SK-N-DZ (cell line): ENCODE data around the gene B3GNT5.

Source experiments
- DNase-seq: peaks from one replicate; pipeline ENCODE4 v3.0.0-alpha.2; 2015; ENCODE audit warnings: low spot score
- small RNA-seq, 2 experiments: library from RNA; depleted of rRNA; stranded (forward); fragments of <200 nt; gene quantifications; one replicate each; pipeline ENCODE3, GENCODE V24; 2014

The B3GNT5 gene

DNA sequence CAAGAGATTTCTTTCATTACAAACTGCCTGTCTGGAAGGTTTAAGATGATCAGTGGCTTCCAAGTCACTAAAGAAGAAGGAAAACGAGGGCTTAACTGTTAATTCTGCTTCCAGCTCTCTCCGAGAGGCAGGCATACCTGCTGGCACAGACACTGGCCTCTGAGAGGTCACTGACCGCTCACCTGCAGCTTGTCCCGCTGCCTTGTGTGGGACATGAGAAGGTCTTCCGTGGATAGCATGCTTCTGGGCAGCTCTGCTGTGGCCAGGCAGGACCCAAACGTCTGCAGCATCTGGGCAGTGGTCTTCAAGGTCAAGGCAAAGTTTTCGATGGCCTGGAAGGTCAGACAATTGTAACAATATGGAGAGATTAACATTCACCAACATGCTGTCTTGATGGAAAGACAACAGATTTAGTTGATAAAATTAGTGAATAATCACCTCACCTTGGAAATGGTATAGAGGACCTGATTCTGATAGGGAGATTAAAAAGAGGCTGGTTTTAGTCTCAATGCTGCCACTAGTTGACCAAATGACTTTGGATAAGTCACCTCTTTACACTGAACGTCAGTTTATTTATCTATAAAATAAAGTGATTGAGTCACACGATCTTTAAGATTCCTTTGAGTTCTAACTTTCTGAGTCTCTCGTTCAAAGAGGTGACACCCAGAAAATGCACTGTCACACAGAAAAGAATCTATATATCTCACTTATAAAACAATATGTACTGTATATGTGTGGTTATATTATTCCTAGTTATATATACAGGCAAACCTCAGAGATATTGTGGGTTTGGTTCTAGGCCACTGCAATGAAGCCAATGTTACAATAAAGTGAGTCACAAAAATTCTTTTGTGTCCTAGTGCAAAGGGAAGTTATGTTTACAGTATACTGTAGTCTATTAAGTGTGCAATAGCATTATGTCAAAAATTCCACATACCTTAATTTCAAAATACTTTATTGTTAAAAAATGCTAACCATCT is 65.1 kb downstream of the B3GNT5 start:
- no peak for DNase-seq

DNA sequence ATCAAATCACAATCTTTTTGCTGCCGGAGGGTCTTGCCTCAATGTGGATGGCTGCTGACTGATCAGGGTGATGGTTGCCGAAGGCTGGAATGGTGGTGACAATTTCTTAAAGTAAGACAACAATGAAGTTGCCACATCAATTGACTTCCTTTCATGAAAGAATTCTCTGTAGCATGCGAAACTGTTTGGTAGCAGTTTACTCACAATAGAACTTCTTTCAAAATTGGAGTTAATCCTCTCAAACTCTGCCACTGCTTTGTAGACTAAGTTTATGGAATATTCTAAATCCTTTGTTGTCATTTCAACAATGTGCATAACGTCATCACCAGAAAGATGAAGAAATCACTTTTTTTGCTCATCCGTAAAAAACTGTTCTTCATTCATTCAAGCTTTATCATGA is 65.8 kb downstream of the B3GNT5 start:
- no peak for DNase-seq

DNA sequence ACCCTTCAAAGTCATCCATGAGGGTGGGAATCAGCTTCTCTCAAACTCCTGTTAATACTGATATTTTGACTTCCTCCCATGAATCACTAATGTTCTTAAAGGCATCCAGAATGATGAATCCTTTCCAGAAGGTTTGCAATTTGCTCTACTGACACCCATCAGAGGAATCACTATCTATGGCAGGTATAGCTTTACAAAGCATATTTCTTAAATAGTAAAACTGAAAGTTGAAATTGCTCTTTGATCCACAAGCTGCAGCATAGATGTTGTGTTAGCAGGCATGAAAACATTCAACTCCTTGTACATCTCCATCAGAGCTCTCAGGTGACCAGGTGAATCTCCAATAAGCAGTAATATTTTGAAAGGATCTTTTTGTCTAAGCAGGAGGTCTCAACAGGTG is 66.3 kb downstream of the B3GNT5 start:
- no peak for DNase-seq

Small RNA genes within 50 kb of the gene (small RNA-seq; reads per million reads assigned to genes)
- 0 to 0.03 reads per million in 2 experiments for gene RNA5SP151
